ENCODE data around the gene ATP8A1.

The ATP8A1 gene

GRCh38 chr4:42596918-42597317 is 60.0 kb downstream of the ATP8A1 start:
- Histone ChIP-seq H3K27me3 (ENCODE audit: insufficient read depth, insufficient read length) (no peaks in the 10 kb centered on the region), H3K9me3 (ENCODE audit: insufficient read depth, low read length) (no peaks in the 10 kb centered on the region), H3K36me3 (ENCODE audit: insufficient read depth, insufficient read length, low read length) (no peaks in the 10 kb centered on the region), H3K4me3 (ENCODE audit: insufficient read length, low read depth) (no peak overlapping the region), H3K9ac (ENCODE audit: insufficient read length, low read depth) (no peak overlapping the region), H3K4me1 (ENCODE audit: insufficient read depth, insufficient read length) (no peaks in the 10 kb centered on the region)
- TF ChIP-seq SUZ12 (IDR thresholded peaks at IDR 0.05; ENCODE audit: extremely low read depth, insufficient read depth, insufficient read length) = no peak
- no peak for TF ChIP-seq ZNF274 (IDR thresholded peaks at IDR 0.05; ENCODE audit: low read depth, low read length)
- TF ChIP-seq YY1 (IDR thresholded peaks at IDR 0.05; ENCODE audit: insufficient read depth, insufficient read length) = no peak
- DNase-seq (ENCODE audit: low read depth, low spot score) = no peak

- Histone ChIP-seq H3K4me3 (ENCODE audit: insufficient read length, low read depth) (no peak overlapping the region), H3K9ac (ENCODE audit: insufficient read length, low read depth) (no peak overlapping the region)
- TF ChIP-seq ZNF274 (IDR thresholded peaks at IDR 0.05; ENCODE audit: low read depth, low read length) = no peak
- no peak for TF ChIP-seq YY1 (IDR thresholded peaks at IDR 0.05; ENCODE audit: insufficient read depth, insufficient read length)
- TF ChIP-seq SUZ12 (IDR thresholded peaks at IDR 0.05; ENCODE audit: extremely low read depth, insufficient read depth, insufficient read length) = no peak
Observed at GRCh38 chr4:42594888-42595287, 62.0 kb downstream of the ATP8A1 start.

GRCh38 chr4:42588909-42589308 is 68.0 kb downstream of the ATP8A1 start:
- no peak for DNase-seq (ENCODE audit: low read depth, low spot score)
- no peak overlapping the region for H3K4me3 ChIP-seq (ENCODE audit: insufficient read length, low read depth)
- H3K9me3 ChIP-seq (ENCODE audit: insufficient read depth, low read length) = no peaks in the 10 kb centered on the region
- TF ChIP-seq YY1 (IDR thresholded peaks at IDR 0.05; ENCODE audit: insufficient read depth, insufficient read length) = no peak
- TF ChIP-seq SUZ12 (IDR thresholded peaks at IDR 0.05; ENCODE audit: extremely low read depth, insufficient read depth, insufficient read length) = no peak
- no peak for TF ChIP-seq ZNF274 (IDR thresholded peaks at IDR 0.05; ENCODE audit: low read depth, low read length)
- H3K4me1 ChIP-seq (ENCODE audit: insufficient read depth, insufficient read length) = no peaks in the 10 kb centered on the region
- no peaks in the 10 kb centered on the region for H3K36me3 ChIP-seq (ENCODE audit: insufficient read depth, insufficient read length, low read length)
- no peaks in the 10 kb centered on the region for H3K27me3 ChIP-seq (ENCODE audit: insufficient read depth, insufficient read length)
- H3K9ac ChIP-seq (ENCODE audit: insufficient read length, low read depth) = no peak overlapping the region

More at GRCh38 chr4:42594888-42595287, 62.0 kb downstream of the ATP8A1 start:
- no peaks in the 10 kb centered on the region for H3K4me1 ChIP-seq (ENCODE audit: insufficient read depth, insufficient read length)
- no peaks in the 10 kb centered on the region for H3K36me3 ChIP-seq (ENCODE audit: insufficient read depth, insufficient read length, low read length)
- DNase-seq (ENCODE audit: low read depth, low spot score) = no peak
- no peaks in the 10 kb centered on the region for H3K9me3 ChIP-seq (ENCODE audit: insufficient read depth, low read length)
- no peaks in the 10 kb centered on the region for H3K27me3 ChIP-seq (ENCODE audit: insufficient read depth, insufficient read length)

GRCh38 chr4:42586775-42587174 is 70.1 kb downstream of the ATP8A1 start:
- no peaks in the 10 kb centered on the region for H3K4me1 ChIP-seq (ENCODE audit: insufficient read depth, insufficient read length)
- TF ChIP-seq ZNF274 (IDR thresholded peaks at IDR 0.05; ENCODE audit: low read depth, low read length) (no peak), SUZ12 (IDR thresholded peaks at IDR 0.05; ENCODE audit: extremely low read depth, insufficient read depth, insufficient read length) (no peak), YY1 (IDR thresholded peaks at IDR 0.05; ENCODE audit: insufficient read depth, insufficient read length) (no peak)
- no peak overlapping the region for H3K4me3 ChIP-seq (ENCODE audit: insufficient read length, low read depth)
- H3K9me3 ChIP-seq (ENCODE audit: insufficient read depth, low read length) = no peaks in the 10 kb centered on the region
- H3K36me3 ChIP-seq (ENCODE audit: insufficient read depth, insufficient read length, low read length) = no peaks in the 10 kb centered on the region
- H3K9ac ChIP-seq (ENCODE audit: insufficient read length, low read depth) = no peak overlapping the region
- H3K27me3 ChIP-seq (ENCODE audit: insufficient read depth, insufficient read length) = no peaks in the 10 kb centered on the region
- DNase-seq (ENCODE audit: low read depth, low spot score) = no peak

GRCh38 chr4:42579903-42580302 is 77.0 kb downstream of the ATP8A1 start:
- Histone ChIP-seq H3K9ac (ENCODE audit: insufficient read length, low read depth) (no peak overlapping the region), H3K4me3 (ENCODE audit: insufficient read length, low read depth) (no peak overlapping the region), H3K27me3 (ENCODE audit: insufficient read depth, insufficient read length) (no peaks in the 10 kb centered on the region), H3K4me1 (ENCODE audit: insufficient read depth, insufficient read length) (no peaks in the 10 kb centered on the region), H3K36me3 (ENCODE audit: insufficient read depth, insufficient read length, low read length) (no peaks in the 10 kb centered on the region), H3K9me3 (ENCODE audit: insufficient read depth, low read length) (no peaks in the 10 kb centered on the region)
- no peak for TF ChIP-seq SUZ12 (IDR thresholded peaks at IDR 0.05; ENCODE audit: extremely low read depth, insufficient read depth, insufficient read length)
- DNase-seq (ENCODE audit: low read depth, low spot score) = no peak

- Histone ChIP-seq H3K9ac (ENCODE audit: insufficient read length, low read depth) (no peak overlapping the region), H3K27me3 (ENCODE audit: insufficient read depth, insufficient read length) (no peaks in the 10 kb centered on the region), H3K4me1 (ENCODE audit: insufficient read depth, insufficient read length) (no peaks in the 10 kb centered on the region), H3K4me3 (ENCODE audit: insufficient read length, low read depth) (no peak overlapping the region), H3K9me3 (ENCODE audit: insufficient read depth, low read length) (no peaks in the 10 kb centered on the region), H3K36me3 (ENCODE audit: insufficient read depth, insufficient read length, low read length) (no peaks in the 10 kb centered on the region)
- TF ChIP-seq SUZ12 (IDR thresholded peaks at IDR 0.05; ENCODE audit: extremely low read depth, insufficient read depth, insufficient read length) (no peak), ZNF274 (IDR thresholded peaks at IDR 0.05; ENCODE audit: low read depth, low read length) (no peak), YY1 (IDR thresholded peaks at IDR 0.05; ENCODE audit: insufficient read depth, insufficient read length) (no peak)
- DNase-seq (ENCODE audit: low read depth, low spot score) = no peak
Observed at GRCh38 chr4:42578187-42578586, 78.7 kb downstream of the ATP8A1 start.

GRCh38 chr4:42574870-42575430 is 82.0 kb downstream of the ATP8A1 start:
- H3K9ac ChIP-seq (ENCODE audit: insufficient read length, low read depth) = no peak overlapping the region
- H3K4me1 ChIP-seq (ENCODE audit: insufficient read depth, insufficient read length) = no peaks in the 10 kb centered on the region
- no peaks in the 10 kb centered on the region for H3K27me3 ChIP-seq (ENCODE audit: insufficient read depth, insufficient read length)
- no peaks in the 10 kb centered on the region for H3K9me3 ChIP-seq (ENCODE audit: insufficient read depth, low read length)
- no peak for DNase-seq (ENCODE audit: low read depth, low spot score)
- H3K36me3 ChIP-seq (ENCODE audit: insufficient read depth, insufficient read length, low read length) = no peaks in the 10 kb centered on the region
- no peak overlapping the region for H3K4me3 ChIP-seq (ENCODE audit: insufficient read length, low read depth)
- TF ChIP-seq SUZ12 (IDR thresholded peaks at IDR 0.05; ENCODE audit: extremely low read depth, insufficient read depth, insufficient read length) (no peak), YY1 (IDR thresholded peaks at IDR 0.05; ENCODE audit: insufficient read depth, insufficient read length) (no peak), ZNF274 (IDR thresholded peaks at IDR 0.05; ENCODE audit: low read depth, low read length) (no peak)

Data from NT2/D1 (cell line).